ENCODE data around the gene RNF111.
"Not testable (repeated sequence)": the region's sequence is repeated elsewhere in the genome, so short reads cannot be mapped to it uniquely, and the experiment has no call there.

RNF111 gene
- total RNA-seq = 38.4 to 40.3 reads per million in 2 donors

DNA sequence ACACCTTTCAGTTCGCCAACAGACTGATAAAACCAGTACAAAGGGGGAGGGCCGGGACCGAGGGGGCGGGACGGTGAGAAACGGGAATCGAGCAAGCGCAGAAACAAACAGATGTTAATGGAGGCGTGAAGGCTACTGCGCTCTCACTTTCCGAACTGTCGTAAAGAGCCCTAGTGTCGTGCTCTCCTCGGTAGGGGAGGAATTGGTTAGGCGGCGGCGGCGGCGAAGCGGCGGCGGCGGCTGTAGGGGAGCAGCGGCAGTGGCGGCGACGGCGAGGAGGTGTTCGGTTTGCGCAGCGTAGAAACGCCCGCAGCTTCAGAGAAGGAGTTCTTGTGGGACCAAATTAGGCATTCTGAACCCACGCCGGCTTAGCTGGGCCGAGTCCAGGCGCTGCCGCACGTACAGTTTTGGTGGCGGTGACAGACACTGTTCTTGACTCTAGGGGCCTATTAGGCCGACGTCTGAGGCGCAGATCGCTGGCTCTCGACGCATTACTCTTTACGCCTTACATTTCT lies at the start of gene RNF111:
RNF111 (plus strand) TSS at position 173 of the 515 bp plus-strand sequence. CDS start 43,160 bp downstream, outside the sequence.
- DNase-seq = peak; percentile 65

DNA sequence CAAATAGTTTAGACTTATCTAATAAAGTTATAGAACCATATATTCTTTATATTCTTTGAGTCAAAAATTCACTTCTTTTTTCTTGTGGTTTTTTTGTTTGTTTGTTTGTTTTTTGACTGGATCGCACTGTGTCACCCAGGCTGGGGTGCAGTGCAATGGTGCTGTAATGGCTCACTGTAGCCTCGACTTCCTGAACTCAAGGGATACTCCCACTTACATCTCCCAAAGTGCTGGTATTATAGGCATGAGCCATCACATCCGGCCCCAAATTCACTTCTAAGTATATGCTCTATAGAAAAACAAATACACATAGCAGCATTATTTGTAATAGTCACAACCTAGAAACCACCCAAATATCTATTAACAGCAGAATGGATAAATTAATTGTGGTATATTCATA lies 40.3 kb upstream of the RNF111 start:
- no peak for DNase-seq

- DNase-seq = no peak
Measured at GRCh38 chr15:58951388-58952007, 36.0 kb upstream of the RNF111 start.

DNA sequence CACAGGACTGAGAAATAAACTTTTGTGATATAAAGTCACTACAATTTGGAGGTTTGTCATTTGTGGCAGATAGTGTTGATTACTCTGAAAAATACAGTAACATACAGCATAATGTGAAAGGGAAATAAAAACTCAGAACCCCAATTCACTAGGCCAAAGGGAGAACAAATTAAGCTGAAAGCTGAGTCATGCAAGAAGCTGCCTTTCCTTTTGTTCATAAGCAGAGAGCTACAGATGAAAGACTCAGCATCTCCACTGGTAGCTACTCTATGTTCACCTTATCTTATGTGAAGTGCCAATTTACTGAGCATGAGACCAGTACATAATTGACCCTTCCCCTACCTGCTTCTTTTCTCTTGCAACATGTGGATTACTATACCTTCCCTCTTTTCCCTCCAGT lies 34.7 kb upstream of the RNF111 start:
- no peak for DNase-seq

DNA sequence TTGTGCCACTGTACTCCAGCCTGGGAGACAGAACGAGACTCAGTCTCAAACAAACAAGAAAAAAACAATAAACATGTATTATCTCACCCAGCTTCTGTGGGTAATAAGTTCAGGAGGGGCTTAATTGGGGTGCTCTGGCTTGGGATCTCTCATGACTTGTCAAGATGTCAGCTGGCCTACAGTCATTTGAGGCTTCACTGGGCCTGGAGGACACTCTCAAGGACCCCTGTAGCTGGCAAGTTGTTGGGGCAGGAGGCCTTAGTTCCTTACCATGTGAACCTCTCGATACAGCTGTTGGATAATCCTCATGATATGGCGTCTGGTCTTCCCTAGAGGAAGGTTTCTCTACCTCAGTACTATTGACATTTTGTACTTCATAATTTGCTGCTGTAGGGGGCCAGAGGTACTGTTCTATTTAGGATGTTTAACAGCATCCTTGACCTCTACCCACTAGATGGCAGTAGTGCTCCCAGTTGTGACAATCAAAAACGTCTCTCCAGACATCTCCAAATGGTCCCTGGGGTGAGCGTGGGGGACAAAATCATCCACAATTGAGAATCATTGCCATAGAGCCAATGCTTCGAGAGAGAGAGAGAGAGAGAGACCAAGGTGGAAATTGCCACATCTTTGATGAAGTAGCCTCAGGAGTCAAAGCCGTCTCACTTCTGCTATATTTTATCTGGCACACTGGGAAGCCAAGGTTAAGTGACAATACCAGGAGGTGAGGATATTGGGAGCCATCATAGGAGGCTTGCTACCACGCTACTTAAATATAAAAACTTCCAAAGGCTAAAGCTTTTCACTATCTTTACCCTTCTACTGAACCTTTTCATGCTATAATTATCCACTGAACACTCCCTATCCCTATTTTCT lies 30.1 kb upstream of the RNF111 start:
- DNase-seq = no peak

GRCh38 chr15:58958811-58959210 lies 28.7 kb upstream of the RNF111 start:
- no peak for DNase-seq

DNA sequence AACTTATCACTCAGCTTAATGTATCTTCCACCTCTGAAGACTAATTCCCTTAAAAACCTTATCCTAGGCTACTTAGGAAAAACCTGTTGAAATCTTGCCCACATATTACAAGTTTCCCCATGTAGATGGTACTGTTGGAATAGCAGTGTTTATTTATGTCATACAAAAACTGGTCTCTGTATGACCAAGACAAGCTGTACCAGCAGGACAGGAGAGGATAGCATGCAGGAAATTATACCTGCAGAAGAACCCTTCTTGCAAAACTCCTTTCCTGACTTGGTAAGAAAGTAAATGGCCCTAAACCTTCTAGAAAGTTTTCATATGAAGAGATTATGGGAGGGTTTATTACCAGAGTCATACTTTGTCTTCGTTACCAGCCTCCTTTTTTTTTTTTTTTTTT lies 25.3 kb upstream of the RNF111 start:
- DNase-seq = no peak

GRCh38 chr15:58962662-58963565 lies 24.5 kb upstream of the RNF111 start:
- DNase-seq = no peak

DNA sequence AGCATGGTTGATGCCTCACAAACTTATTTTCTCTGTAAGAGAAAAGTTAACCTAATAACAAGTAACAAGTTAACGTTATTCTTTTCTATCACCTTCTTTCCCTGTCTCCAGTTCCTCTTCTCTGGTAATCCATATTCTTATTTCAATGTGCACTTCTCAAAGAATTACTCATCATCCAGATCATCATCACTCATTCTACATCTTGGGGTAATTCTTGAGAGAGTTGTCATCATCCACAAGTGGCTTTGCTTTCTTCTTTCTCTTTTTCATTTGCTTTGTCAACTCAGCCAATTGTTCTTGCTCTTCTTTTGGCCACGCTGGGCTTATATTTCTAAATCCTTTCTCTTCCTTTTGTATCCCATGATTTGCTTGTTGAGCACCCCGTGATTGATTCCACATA lies 20.8 kb upstream of the RNF111 start:
- DNase-seq = no peak

DNA sequence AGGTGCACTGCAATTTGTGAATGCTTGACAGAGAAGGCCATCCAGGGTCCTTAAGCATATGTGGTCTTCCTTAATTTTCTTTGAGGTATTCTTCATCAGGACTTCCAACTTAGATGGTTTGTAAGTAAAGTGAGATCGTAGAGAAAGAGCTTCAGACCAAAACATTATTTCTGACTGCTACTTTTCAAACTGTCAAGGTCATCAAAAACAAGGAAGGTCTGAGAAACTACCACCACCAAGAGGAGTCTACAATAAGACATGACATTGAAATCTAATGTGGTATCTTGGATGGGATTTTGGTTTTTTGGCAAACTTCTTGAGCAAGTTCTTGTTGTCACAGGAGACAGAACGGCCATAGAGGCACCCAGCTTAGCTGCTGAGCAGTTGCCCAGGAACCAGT lies 20.0 kb upstream of the RNF111 start:
- DNase-seq = no peak

- DNase-seq = no peak
Measured at GRCh38 chr15:58977887-58978286, 9.6 kb upstream of the RNF111 start.

DNA sequence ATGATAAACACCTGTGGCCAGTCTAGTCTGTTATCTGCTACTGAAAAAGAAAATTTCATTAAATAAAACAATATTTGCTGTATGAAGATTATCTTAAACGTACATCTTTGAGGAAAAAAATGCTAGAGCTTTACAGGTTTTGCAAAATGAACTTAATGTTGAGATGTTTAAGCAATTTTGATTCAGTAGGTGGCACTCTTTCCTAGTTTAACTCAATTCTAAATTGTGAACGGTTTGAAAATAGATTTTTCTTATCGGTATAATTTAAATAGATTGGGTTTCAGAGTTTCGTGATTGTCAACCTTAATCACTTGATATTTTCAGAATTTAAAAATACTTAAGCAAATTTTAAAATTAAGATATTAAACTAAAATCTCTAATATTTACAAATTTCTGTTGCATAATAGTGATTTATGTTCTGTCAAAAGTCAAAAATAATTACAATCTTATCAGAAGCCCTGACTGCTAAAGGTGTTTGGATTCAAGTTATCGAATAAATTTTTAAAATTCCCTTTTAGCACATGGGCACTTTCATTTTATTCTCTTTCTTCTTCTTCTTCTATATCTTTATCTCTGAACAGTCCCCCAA lies 7.0 kb upstream of the RNF111 start:
- DNase-seq = no peak

GRCh38 chr15:58981808-58982475 lies 5.5 kb upstream of the RNF111 start:
- no peak for DNase-seq

GRCh38 chr15:58983261-58983660 lies 4.2 kb upstream of the RNF111 start:
- DNase-seq = no peak

GRCh38 chr15:58985443-58985842 lies 2.0 kb upstream of the RNF111 start:
- no peak for DNase-seq

DNA sequence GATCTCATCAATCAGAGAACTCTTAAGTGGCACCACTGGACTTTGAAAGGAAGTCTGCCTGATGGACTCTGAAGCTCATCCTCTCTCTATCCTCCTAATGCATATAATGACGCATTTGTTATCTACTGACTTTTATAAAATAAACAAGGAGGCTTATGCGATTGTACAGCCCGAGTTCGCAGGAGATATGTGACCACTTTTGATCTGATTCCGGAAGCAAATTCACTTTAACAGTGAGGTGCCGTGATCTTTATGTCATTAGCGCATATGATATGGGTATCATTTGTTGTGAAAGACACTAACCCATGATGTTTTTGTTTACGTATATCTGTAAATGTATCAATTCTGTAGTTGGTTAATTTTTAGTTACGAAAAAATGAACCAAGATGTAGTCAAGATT lies 427 bp upstream of the RNF111 start:
- no peak for DNase-seq

DNA sequence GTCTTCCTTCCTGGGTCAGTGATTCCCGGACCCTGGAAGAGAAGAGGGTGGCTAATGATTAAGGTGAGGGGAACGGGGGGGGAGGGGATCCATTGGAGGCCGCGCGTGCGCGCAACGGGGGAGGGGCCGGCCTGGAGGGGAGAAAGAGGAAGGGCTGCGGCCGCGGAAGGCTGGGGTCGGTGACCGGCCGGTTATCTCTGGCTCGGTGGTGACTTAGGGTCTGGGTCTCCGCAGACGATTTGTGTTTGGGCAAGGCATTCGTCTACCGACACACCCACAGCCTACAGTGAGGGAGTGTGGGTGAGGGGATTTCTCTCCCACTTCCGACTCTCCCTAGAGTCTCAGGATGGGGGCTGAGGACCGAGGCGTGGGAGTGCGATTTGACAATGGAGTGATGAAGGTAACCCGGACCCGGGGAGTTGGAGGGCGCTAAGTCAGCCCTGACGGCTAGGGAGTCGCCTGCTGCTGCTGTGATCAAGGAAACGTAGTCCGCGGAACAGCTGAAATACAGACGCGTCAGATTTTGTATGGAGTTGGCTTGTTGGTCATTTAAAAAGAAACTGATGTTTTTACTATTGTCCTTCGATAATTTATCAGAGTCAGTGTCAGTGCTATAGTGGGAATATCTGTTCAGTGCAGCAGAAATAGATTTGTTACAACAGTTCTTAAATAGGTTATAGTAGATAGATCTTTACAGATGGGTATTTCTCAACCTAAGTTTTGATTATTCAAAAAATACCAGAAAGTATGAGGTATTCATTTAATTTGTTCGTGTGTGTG lies 733 bp downstream of the RNF111 start:
- DNase-seq = peak; percentile 38

GRCh38 chr15:58992181-58992580 lies 4.7 kb downstream of the RNF111 start:
- DNase-seq = no peak

DNA sequence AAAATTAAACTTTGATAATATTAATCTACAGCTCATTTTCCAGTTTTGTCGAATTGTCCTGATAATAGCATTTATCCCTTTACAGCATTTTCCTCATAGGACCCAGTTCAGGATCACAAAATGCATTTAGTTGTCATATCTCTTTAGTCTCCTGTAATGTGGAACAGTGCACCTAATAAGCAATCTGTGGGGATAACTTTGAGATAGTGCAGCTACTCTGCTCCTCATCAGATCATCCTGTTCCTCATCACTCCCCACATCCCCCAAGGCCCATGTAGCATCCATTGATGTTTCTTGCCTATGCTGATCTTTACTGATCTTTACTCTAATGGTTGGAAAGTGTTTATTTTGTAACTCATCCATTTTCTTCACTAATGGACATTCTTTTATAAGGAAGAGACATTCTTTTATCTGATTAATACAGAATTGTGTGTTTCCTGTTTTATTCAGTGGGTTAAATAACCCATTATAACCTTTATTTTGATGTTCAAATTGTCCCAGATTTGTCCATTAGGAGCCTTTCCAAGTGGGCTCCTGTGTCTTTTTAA lies 7.5 kb downstream of the RNF111 start:
- no peak for DNase-seq

DNA sequence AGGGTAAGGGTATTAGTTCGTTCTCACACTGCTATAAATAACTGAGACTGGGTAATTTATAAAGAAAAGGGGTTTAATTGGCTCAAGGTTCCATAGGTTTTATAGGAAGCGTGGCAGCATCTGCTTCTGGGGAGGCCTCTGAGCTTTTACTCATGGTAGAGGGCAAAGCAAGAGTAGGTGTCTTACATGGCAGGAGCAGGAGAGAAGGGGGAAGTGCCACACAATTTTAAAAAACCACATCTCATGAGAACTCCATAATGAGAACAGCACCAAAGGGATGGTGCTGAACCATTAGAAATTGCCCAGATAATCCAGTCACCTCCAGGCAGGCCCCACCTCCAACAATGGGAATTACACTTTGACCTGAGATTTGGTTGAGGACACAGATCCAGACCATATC lies 12.2 kb downstream of the RNF111 start:
- DNase-seq = no peak

DNA sequence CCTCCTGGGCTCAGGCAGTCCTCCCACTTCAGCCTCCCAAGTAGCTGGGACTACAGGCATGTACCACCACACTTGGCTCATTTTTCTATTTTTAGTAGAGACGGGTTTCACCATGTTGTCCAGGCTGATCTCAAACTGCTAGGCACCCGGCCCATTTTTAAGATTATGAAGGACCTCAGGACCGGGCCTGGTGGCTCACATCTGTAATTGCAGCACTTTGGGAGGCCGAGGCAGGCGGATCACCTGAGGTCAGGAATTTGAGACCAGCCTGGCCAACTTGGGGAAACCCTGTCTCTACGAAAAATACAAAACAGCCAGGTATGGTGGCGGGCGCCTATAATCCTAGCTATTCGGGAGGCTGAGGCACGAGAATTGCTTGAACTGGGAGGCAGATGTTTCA lies 12.8 kb downstream of the RNF111 start:
- not testable (repeated sequence) for DNase-seq
